Esophagus squamous epithelium (tissue), 4 donors: Measurements from ENCODE around the gene DCHS1.

Source experiments
- POLR2A ChIP-seq, 4 donors: fragments of 450-650 bp; IDR thresholded peaks; one replicate each; pipeline ENCODE4 v1.6.1; 2017; ENCODE audit warnings: antibody characterized with exemption in 4 of 4, mild to moderate bottlenecking in 4 of 4, moderate library complexity in 3 of 4
- TF ChIP-seq, protein P1 (sequence below), 6 experiments: fragments of 450-650 bp in 4 of 6; fragments of 200-600 bp in 2 of 6; sonication (generic) in 2 of 6; IDR thresholded peaks; one replicate each; pipeline ENCODE4 v1.5.1; 2016 to 2019; ENCODE audit warnings: antibody characterized with exemption in 6 of 6, mild to moderate bottlenecking in 4 of 6, moderate library complexity in 4 of 6

DNA sequence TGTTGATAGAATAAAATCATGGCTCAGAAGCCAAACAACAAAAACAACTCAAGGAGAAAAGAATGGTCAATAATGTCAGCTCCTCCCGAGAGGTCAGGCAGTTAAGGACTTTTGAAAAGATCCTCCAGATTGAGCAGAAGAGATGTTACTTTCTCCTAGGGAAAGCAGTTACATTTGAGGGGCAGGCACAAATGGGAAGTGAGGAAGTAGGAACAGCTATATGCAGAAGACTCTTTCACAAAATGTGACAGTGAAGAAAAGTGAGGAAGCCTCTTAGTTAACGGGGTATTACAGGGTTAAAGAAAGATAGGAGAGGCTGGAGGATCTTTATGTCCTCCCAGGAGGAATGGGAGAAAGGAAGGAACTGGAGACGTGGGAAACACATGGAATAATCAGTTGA, 3.4 kb downstream of the DCHS1 start:
- TF ChIP-seq, protein P1, sequence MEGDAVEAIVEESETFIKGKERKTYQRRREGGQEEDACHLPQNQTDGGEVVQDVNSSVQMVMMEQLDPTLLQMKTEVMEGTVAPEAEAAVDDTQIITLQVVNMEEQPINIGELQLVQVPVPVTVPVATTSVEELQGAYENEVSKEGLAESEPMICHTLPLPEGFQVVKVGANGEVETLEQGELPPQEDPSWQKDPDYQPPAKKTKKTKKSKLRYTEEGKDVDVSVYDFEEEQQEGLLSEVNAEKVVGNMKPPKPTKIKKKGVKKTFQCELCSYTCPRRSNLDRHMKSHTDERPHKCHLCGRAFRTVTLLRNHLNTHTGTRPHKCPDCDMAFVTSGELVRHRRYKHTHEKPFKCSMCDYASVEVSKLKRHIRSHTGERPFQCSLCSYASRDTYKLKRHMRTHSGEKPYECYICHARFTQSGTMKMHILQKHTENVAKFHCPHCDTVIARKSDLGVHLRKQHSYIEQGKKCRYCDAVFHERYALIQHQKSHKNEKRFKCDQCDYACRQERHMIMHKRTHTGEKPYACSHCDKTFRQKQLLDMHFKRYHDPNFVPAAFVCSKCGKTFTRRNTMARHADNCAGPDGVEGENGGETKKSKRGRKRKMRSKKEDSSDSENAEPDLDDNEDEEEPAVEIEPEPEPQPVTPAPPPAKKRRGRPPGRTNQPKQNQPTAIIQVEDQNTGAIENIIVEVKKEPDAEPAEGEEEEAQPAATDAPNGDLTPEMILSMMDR (IDR thresholded peaks at IDR 0.05), result no peak
- TF ChIP-seq POLR2A (IDR thresholded peaks at IDR 0.05), result no peak
